Ovary (tissue), 3 donors: ENCODE results near the gene MPP7.

Experiments used
- POLR2A ChIP-seq: fragments of 450-650 bp; IDR thresholded peaks from one replicate; pipeline ENCODE4 v1.6.1; 2017; ENCODE audit warnings: antibody characterized with exemption, mild to moderate bottlenecking, moderate library complexity
- TF ChIP-seq, protein P1 (sequence below), 3 donors: fragments of 450-650 bp in 2 of 3; fragments of 200-600 bp in 1 of 3; IDR thresholded peaks; one replicate each; pipeline versions ENCODE4 v1.5.1 to v1.8.0; 2016 to 2022; ENCODE audit warnings: antibody characterized with exemption in 3 of 3, mild to moderate bottlenecking in 1 of 3
- donor health status: DM: no; HTN: no; CAD: no.

DNA sequence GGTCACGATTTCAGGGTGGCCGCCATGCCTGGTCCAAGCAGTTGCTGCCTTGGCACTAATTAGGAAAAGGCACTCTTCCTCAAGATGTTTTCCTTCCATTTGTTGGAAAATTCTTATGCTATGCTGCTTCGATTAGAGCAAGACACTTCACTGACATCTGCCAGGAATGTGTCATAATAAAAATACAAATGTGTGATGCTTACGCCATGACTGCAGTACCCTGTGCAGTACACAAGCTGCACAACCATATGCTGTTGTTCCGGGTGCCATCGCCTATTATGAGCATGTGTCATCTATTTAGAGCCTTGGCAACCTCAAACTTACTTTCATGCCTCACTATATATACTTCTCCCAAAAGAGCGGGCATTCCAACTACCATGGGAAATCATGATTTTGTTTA is 14.9 kb upstream of the MPP7 start:
- TF ChIP-seq, protein P1, sequence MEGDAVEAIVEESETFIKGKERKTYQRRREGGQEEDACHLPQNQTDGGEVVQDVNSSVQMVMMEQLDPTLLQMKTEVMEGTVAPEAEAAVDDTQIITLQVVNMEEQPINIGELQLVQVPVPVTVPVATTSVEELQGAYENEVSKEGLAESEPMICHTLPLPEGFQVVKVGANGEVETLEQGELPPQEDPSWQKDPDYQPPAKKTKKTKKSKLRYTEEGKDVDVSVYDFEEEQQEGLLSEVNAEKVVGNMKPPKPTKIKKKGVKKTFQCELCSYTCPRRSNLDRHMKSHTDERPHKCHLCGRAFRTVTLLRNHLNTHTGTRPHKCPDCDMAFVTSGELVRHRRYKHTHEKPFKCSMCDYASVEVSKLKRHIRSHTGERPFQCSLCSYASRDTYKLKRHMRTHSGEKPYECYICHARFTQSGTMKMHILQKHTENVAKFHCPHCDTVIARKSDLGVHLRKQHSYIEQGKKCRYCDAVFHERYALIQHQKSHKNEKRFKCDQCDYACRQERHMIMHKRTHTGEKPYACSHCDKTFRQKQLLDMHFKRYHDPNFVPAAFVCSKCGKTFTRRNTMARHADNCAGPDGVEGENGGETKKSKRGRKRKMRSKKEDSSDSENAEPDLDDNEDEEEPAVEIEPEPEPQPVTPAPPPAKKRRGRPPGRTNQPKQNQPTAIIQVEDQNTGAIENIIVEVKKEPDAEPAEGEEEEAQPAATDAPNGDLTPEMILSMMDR (IDR thresholded peaks at IDR 0.05) = no peak
- TF ChIP-seq POLR2A = no peak
